SH-SY5Y (cell line): Measurements from ENCODE around the gene LRP2.

Source experiments
- GATA2 ChIP-seq: IDR thresholded peaks from 2 replicates; pipeline ENCODE4 v1.6.1; 2011; ENCODE audit warnings: mild to moderate bottlenecking, low read depth, low read length
- GATA3 ChIP-seq: IDR thresholded peaks from 2 replicates; pipeline ENCODE4 v1.6.1; 2011; ENCODE audit warnings: low read depth, mild to moderate bottlenecking, low read length, moderate library complexity

The LRP2 gene

GRCh38 chr2:169247211-169247610 lies 115.1 kb downstream of the LRP2 start:
- TF ChIP-seq GATA3 = no peak
- no peak for TF ChIP-seq GATA2

GRCh38 chr2:169240405-169240804 lies 121.9 kb downstream of the LRP2 start:
- no peak for TF ChIP-seq GATA2
- TF ChIP-seq GATA3 = no peak

GRCh38 chr2:169237939-169238338 lies 124.4 kb downstream of the LRP2 start:
- TF ChIP-seq GATA2 = no peak
- TF ChIP-seq GATA3 = no peak

- TF ChIP-seq GATA2 (no peak), GATA3 (no peak)
Observed at GRCh38 chr2:169237286-169237685, 125.0 kb downstream of the LRP2 start.

- TF ChIP-seq GATA2 = no peak
- no peak for TF ChIP-seq GATA3
Observed at GRCh38 chr2:169232551-169233154, 129.7 kb downstream of the LRP2 start.

GRCh38 chr2:169230204-169230603 lies 132.1 kb downstream of the LRP2 start:
- TF ChIP-seq GATA3 (no peak), GATA2 (no peak)

GRCh38 chr2:169229590-169229989 lies 132.7 kb downstream of the LRP2 start:
- no peak for TF ChIP-seq GATA3
- TF ChIP-seq GATA2 = no peak

GRCh38 chr2:169225906-169226305 lies 136.4 kb downstream of the LRP2 start:
- no peak for TF ChIP-seq GATA2
- no peak for TF ChIP-seq GATA3

- TF ChIP-seq GATA2 = no peak
- no peak for TF ChIP-seq GATA3
Observed at GRCh38 chr2:169225233-169225750, 137.0 kb downstream of the LRP2 start.

- TF ChIP-seq GATA2 = no peak
- TF ChIP-seq GATA3 = no peak
Observed at GRCh38 chr2:169222665-169223064, 139.7 kb downstream of the LRP2 start.

- no peak for TF ChIP-seq GATA3
- no peak for TF ChIP-seq GATA2
Observed at GRCh38 chr2:169221745-169222369, 140.5 kb downstream of the LRP2 start.

GRCh38 chr2:169210917-169211316 lies 151.4 kb downstream of the LRP2 start:
- TF ChIP-seq GATA2 = no peak
- TF ChIP-seq GATA3 = no peak

- TF ChIP-seq GATA3 = no peak
- TF ChIP-seq GATA2 = no peak
Observed at GRCh38 chr2:169208026-169208425, 154.3 kb downstream of the LRP2 start.

GRCh38 chr2:169205176-169205575 lies 157.2 kb downstream of the LRP2 start:
- no peak for TF ChIP-seq GATA3
- no peak for TF ChIP-seq GATA2

- no peak for TF ChIP-seq GATA2
- no peak for TF ChIP-seq GATA3
Observed at GRCh38 chr2:169203952-169204351, 158.4 kb downstream of the LRP2 start.

GRCh38 chr2:169200756-169201155 lies 161.6 kb downstream of the LRP2 start:
- TF ChIP-seq GATA3 (no peak), GATA2 (no peak)
